NCI-H226 (cell line): ENCODE results near the gene SSX2IP.
A peak's percentile ranks its signal among the peaks of the same experiment; 100 is the strongest.

Experiments used
- DNase-seq: peaks from one replicate; pipeline ENCODE4 v3.0.0-alpha.2; 2015

The SSX2IP gene

GRCh38 chr1:84709131-84709530 lies 18.9 kb upstream of the SSX2IP start:
- no peak for DNase-seq

DNA sequence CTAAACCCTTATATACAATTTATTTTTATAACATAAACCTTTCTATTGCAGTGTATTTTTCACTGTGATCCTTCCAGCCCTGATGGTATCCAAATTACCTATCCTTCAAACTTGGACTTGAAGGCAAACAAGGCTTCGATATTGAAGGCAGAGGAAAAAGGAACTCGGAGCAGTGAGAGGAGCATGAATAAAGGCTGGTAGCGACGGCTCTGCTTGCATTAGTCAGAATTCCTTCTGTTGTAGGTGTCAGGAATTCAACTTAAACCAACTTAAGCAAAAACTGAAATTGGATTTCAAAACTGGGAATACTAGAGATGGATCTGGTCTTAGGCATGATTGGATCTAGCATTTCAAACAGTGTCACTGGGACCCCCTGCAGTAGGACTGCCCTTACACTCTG lies 17.8 kb upstream of the SSX2IP start:
- peak; percentile 24 for DNase-seq

DNA sequence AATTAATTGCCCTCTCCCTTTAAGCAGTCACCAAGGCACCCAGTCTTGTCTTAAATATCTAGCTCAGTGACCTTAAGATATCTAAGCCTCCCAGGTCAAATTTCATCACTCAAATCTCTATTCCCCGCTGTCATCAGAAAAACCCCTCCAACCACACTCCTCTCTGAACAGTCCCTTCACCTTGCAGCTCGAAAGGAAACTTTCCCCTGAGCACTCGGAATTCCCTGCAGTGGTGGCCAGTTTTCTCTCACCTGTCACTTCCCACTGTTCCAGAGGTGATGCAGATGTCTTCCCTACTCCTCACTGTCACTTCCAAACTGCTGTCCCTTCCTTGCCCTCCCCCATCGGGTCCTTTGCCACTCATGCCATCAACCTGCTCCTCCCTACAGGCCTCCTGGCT lies 15.3 kb upstream of the SSX2IP start:
- DNase-seq = no peak

GRCh38 chr1:84704872-84705417 lies 14.7 kb upstream of the SSX2IP start:
- DNase-seq = no peak

DNA sequence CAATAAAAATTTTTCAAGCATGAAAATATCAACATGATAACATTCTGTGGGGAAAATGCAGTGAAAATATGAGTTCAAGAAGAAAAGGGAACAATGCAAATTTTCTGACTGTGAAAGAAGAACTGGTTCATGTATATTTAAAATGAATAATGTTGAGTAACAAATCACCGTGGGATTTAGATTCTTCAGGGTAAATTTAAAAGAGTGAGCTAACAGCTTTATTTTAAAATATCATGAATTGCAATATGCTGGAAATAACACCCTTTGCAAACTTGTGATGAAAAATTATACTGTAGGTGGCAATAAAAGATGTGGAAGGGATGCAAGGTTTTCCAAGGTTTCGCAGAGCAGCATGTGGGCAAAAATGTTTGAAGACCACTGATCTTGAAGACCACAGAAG lies 13.2 kb upstream of the SSX2IP start:
- DNase-seq = no peak

- no peak for DNase-seq
These were observed 11.9 kb upstream of the SSX2IP start for GRCh38 chr1:84702143-84702542.

GRCh38 chr1:84701376-84701775 lies 11.1 kb upstream of the SSX2IP start:
- no peak for DNase-seq

- no peak for DNase-seq
These were observed 9.8 kb upstream of the SSX2IP start for GRCh38 chr1:84700070-84700469.

DNA sequence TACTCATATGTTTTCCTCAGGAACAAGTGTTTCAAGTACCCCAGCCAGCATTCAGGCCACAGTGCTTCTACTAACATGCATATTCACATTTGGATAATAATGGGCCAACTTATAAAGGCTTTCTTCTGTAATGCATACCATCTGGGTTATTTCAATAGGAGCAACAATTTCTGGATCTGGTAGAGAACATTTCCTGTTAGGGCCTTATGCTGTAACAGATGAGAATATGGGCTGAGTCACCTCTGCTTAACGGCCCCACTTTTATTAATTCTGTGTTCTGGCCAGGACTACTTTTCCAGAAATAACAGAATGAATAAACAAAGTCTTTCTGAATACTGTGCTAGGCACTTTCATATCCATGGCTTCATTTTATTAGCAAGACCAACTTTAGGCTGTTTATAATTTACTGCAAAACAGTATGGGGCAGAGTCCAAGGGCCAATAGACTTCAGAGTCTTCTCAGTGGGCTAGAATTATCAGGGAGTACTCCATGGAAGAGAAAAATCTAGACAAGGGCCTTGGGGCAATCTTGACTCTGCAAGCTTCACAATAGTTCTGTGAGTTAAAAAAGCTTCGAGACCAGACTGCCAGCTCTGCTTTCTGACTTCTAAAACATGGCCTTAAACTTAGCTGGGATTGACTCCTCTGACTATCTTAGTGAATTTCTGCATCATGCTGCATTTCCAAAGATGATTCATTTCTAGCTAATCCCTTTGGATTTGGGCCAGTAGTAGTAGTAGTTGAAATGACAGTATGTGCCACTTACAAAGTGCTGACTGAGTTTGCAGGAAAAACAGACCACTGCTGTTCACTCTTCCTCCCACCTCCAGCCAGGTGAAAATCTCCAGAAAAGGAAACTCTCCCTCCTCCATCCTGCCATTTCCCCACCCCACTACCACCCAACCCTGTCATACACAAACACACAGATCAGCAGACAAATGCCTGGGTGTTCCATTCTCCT lies 8.2 kb upstream of the SSX2IP start:
- DNase-seq = peak; percentile 82

DNA sequence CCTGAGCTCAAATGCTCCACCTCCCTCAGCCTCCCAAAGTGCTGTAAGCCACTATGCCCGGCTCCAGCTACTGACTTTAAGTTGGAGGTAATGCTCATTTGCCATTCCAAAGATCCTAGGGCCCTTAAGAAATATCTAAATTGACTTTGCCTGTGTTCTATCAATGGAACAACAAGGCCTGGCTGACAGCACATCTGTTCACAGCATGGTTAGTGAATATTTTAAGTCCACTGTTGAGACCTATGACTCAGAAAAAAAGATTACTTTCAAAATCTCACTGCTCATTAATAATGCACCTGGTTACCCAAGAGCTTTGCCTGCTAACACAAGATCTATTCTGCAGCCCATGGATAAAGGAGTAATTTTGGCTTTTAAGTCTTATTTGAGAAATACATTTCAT lies 3.5 kb upstream of the SSX2IP start:
- DNase-seq = no peak

DNA sequence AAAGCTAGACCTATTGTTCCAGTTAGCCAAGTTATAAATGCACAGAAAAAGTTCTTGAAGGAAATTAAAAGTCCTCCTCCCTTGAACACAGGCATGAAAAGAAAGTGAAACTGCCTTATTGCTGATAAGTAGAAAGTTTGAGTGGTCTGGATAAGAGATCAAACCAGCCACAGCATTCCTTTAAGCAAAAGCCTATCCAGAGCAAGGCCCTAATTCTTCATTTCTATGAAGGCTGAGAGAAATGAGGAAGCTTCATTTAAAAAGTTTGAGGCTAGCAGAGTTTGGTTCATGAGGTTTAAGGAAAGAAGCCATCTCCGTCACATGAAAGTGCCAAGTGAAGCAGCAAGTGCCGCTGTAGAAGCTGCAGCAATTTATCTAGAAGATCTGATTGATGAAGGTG lies 2.7 kb upstream of the SSX2IP start:
- no peak for DNase-seq

DNA sequence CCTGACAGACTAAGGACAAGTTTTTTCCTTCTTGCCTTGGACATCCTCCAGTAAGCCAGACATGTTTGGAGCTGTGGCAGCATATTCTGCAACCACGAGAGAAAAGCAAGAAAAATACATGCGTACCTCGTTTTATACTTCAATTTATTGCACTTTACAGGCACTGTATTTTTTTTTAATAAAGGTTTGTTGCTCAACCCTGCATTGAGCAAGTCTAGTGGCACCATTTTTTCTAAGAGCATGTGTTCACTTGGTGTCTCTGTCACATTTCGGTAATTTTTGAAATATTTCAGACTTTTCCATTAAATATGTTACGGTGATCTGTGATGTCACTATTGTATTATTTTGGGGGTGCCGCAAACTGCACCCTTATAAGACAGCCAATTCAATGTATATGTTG lies 2.1 kb upstream of the SSX2IP start:
- DNase-seq = no peak

DNA sequence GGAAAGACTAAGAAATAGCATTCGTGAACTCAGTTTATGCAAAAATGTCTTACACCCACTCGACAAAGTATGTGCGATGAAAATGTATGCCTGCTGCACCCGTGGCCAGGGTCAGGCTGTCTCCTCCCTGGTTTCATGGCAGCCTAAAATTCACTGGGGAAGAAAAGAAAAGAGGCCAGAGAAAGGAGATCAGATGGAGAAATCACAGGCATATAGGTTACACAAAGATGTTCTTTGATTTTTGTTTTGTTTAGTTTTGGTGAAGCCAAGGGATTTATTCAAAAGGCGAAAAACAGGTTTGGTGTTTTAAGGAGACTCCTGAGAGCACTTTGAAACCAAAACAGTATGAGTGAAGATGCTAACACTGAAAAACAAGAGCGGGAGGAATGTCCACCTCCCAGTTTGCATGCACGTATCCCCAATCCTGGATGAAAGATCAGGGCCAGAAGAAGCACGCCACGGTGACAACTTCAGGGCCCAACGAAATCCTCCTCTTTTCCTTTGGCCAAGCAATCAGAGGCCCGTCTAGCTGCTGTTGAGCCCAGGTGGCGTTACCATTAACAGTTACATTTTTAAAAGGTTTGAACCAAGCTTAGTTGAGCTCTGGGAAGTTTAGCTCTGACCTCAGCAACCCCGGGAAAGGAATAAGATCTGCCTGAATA lies 992 bp upstream of the SSX2IP start:
- no peak for DNase-seq

DNA sequence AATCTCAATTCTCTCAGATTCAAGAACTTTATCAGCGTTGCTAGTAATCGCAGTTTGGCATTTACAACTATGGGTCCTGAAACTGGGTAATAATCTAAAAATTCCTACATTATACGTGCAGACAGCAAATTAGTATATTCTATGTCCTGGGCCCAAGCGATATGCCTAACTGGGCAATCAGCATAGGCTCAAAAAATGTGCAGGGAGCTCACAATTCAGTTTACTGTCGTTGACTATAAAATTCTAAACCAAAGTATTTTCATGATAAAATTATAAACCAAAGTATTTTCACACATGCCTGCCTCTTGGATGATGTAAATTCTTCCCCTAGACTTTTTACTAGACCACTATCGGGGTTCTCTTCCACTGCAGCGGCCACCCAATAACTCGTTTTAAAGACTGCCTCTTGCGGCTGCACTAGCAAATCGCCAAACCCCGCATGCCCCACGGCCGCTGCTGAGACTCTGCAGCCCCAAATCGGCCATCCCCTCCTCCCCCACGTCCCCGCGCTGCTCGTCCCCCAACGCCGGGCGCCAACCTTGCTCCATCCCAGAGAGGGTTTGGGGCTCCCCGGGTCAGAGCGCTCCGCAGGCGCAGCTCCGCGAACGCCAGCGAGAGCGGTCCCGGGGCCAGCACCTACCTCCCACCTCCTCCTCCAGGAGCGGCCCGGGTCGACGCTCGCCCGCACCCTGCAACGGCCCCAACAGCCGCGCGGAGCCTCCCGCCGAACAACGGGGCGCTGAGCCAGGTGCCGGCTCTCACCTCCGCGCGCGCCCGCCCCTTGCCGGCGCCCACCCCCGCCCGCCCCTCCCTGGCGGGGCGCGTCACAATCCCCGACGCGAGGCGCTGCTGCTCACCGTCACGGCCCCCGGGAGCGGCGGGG lies 506 bp downstream of the SSX2IP start:
- DNase-seq = peak; percentile 28

DNA sequence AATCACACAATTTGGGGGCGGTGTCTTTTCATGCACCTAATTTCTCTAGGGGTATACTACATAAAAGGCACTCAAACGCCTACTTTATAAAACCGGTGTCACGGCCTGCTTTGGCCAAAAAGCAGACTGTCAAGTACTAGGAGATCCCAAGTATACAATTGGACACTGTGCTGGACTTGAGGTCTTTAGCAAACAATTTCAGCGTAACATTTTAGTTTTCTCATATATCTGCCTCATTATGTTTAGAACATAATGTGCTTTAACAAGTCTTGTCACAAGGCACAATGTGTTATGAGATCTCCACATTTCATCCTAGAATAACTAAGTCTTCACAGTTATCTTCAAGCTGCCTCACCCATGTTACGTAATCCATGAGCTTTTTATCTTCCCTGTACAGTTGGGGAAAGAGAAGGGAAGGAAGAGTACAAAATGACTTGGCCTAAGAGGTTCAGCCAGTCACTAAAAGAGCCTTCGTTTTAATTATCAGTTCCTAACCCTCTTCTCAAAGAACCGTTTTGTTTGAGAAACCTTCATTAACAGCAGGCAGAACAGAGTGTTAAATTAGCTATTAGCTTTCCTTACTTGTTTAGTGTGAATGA lies 1.7 kb downstream of the SSX2IP start:
- peak; percentile 60 for DNase-seq

GRCh38 chr1:84687714-84688462 lies 2.4 kb downstream of the SSX2IP start:
- peak; percentile 4 for DNase-seq

GRCh38 chr1:84686223-84686622 lies 4.0 kb downstream of the SSX2IP start:
- no peak for DNase-seq

DNA sequence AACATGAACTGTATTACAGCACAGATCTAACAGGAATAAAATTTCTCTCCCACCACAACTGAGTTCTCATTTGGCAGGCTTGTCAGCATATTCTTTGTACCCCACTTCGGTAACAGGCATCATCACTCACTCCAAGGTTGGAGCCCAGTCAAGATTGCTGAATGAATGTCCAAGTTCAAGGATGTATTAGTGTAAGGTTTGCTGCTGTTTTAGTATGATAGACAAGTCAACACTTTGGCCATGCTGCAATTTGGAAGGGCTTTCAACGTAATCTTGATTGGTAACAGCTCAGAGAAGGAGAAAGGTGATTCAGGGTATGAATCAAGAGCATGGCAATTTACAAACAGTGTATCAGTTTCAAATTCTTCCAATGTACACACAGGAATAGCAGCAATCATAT lies 6.8 kb downstream of the SSX2IP start:
- no peak for DNase-seq

GRCh38 chr1:84682047-84682446 lies 8.2 kb downstream of the SSX2IP start:
- no peak for DNase-seq

GRCh38 chr1:84677415-84678099 lies 12.7 kb downstream of the SSX2IP start:
- DNase-seq = no peak

DNA sequence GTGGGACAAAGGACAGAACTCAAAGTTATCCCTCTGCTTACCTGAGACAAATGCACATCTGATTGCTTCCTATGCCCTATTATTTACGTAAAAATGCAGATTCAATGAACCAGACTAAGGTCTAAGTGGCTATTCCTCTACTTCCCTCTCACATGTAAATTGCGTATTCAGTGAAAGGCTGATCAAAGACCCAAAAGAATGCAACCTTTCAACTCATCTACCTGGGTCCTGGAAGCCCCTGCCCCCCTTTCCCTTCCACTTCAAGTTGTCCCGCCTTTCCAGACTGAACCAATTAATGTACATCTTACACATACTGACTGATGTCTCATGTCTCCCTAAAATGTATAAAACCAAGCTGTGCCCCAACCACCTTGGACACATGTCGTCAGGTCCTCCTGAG lies 14.6 kb downstream of the SSX2IP start:
- no peak for DNase-seq
